GM18511 (cell line): Measurements from ENCODE around the gene GPC6.
"Not testable (repeated sequence)": the region's sequence is repeated elsewhere in the genome, so short reads cannot be mapped to it uniquely, and the experiment has no call there.

Experiments used
- ATAC-seq: cut with Tn5 transposase; IDR thresholded peaks from one replicate; pipeline ENCODE4 v1.9.1; 2021; ENCODE audit warnings: mild to moderate bottlenecking, moderate library complexity; ENCODE audit not compliant: unreplicated experiment

The GPC6 gene

GRCh38 chr13:94256721-94257120, 1030.1 kb downstream of the GPC6 start:
- no peak for ATAC-seq

GRCh38 chr13:94259984-94260383, 1033.4 kb downstream of the GPC6 start:
- ATAC-seq, result no peak

GRCh38 chr13:94261163-94261562, 1034.6 kb downstream of the GPC6 start:
- no peak for ATAC-seq

- no peak for ATAC-seq
These were observed 1036.4 kb downstream of the GPC6 start for GRCh38 chr13:94263038-94263437.

- no peak for ATAC-seq
These were observed 1041.2 kb downstream of the GPC6 start for GRCh38 chr13:94267581-94268366.

- no peak for ATAC-seq
These were observed 1042.1 kb downstream of the GPC6 start for GRCh38 chr13:94268661-94269060.

- no peak for ATAC-seq
These were observed 1043.0 kb downstream of the GPC6 start for GRCh38 chr13:94269557-94269956.

- ATAC-seq, result no peak
These were observed 1043.9 kb downstream of the GPC6 start for GRCh38 chr13:94270556-94270955.

- ATAC-seq, result no peak
These were observed 1045.4 kb downstream of the GPC6 start for GRCh38 chr13:94272038-94272437.

- no peak for ATAC-seq
These were observed 1053.7 kb downstream of the GPC6 start for GRCh38 chr13:94280349-94280748.

GRCh38 chr13:94280845-94281244, 1054.2 kb downstream of the GPC6 start:
- no peak for ATAC-seq

GRCh38 chr13:94286581-94286980, 1060.0 kb downstream of the GPC6 start:
- ATAC-seq, result no peak

GRCh38 chr13:94291631-94292322, 1065.2 kb downstream of the GPC6 start:
- no peak for ATAC-seq

- ATAC-seq, result no peak
These were observed 1065.7 kb downstream of the GPC6 start for GRCh38 chr13:94292323-94292640.

- ATAC-seq, result no peak
These were observed 1069.9 kb downstream of the GPC6 start for GRCh38 chr13:94296471-94296870.

GRCh38 chr13:94298346-94298745, 1071.7 kb downstream of the GPC6 start:
- ATAC-seq, result no peak

GRCh38 chr13:94300401-94300800, 1073.8 kb downstream of the GPC6 start:
- no peak for ATAC-seq

GRCh38 chr13:94301487-94301886, 1074.9 kb downstream of the GPC6 start:
- ATAC-seq, result no peak

- not testable (repeated sequence) for ATAC-seq
These were observed 1076.4 kb downstream of the GPC6 start for GRCh38 chr13:94302847-94303565.

GRCh38 chr13:94303644-94304174, 1077.1 kb downstream of the GPC6 start:
- no peak for ATAC-seq

- ATAC-seq, result no peak
These were observed 1078.4 kb downstream of the GPC6 start for GRCh38 chr13:94305033-94305432.

GRCh38 chr13:94305463-94305862, 1078.9 kb downstream of the GPC6 start:
- no peak for ATAC-seq
